ENCODE results near the gene SF3B2.

The SF3B2 gene

DNA sequence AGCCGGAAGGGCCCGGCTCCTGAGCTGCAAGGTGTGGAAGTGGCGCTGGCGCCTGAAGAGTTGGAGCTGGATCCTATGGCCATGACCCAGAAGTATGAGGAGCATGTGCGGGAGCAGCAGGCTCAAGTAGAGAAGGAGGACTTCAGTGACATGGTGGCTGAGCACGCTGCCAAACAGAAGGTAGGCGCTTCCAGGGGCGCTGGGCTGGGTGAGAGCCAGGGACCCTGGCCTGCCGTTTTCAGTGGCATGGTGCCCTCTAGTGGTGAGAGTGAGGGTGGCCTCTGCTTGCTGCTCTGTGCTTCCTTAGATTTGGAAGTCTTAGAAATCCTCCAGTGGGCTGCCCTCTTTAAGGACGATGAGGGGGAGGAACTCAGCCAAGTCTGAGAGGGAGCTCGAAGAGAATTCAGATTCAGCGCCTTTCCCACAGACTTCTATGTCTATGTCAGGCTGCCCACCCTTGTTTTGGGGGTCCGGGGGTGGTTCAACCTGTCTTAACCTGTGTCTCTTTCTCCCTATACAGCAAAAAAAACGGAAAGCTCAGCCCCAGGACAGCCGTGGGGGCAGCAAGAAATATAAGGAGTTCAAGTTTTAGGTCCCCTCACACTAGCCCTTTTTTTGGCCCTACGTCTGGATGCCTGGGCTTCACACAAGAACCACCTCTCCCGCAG lies 16.1 kb downstream of the SF3B2 start:
- Histone ChIP-seq H3K4me1 (peaks cover 6% of the 10 kb centered on the region), H3K27ac (peak overlapping the region; percentile 75), H3K36me3 (ENCODE audit: control insufficient read depth, insufficient read depth, low read length) (no peaks in the 10 kb centered on the region)

DNA sequence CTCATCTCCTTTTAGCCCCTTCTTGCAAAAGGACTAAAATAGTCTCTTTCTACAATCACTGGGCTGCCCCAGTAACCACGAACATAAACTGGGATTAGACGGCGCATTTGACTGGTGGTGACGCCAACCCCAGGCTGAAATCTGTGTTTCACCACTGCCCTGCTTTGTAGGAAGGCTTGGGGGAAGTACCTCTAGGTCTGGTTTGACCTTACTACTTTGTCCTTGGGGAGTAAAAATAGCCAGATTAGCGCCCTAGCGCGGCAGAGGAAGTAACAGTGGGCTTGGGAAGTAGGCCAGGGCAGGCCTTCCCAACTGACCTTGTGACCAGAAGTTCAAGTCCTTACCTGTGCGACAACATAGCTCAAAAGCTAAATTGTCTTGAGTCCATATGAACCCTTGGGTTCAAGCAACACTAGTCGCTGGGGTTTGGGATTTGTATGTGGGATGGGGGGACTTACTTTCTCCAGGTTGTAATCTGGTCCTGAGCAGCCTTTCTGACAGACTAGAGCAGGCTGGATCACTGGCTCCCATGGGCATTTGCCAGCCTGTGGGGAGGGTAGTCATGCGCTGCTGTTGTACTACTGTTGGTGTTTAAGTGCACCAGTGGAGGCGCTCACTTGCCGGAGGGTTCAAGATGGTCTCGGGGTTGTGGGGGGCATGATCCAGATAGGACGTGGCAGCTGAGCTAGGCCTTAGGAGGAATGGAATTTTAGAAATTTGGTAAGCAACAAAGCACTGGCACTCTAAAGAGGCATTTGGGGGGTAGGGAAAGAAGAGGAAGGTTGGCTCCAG lies 17.0 kb downstream of the SF3B2 start:
- no peaks in the 10 kb centered on the region for H3K79me2 ChIP-seq
- H3K4me1 ChIP-seq: peaks cover 6% of the 10 kb centered on the region
- H3K36me3 ChIP-seq (ENCODE audit: control insufficient read depth, insufficient read depth, low read length): no peaks in the 10 kb centered on the region
- no peak overlapping the region for H3K9ac ChIP-seq
- no peaks in the 10 kb centered on the region for H3K27me3 ChIP-seq (ENCODE audit: control insufficient read depth, insufficient read depth, low read length)
- peak overlapping the region; percentile 66 for H2AFZ ChIP-seq
- H3K4me3 ChIP-seq (ENCODE audit: low read depth, low read length): peak overlapping the region; percentile 47
- TF ChIP-seq, protein P1, sequence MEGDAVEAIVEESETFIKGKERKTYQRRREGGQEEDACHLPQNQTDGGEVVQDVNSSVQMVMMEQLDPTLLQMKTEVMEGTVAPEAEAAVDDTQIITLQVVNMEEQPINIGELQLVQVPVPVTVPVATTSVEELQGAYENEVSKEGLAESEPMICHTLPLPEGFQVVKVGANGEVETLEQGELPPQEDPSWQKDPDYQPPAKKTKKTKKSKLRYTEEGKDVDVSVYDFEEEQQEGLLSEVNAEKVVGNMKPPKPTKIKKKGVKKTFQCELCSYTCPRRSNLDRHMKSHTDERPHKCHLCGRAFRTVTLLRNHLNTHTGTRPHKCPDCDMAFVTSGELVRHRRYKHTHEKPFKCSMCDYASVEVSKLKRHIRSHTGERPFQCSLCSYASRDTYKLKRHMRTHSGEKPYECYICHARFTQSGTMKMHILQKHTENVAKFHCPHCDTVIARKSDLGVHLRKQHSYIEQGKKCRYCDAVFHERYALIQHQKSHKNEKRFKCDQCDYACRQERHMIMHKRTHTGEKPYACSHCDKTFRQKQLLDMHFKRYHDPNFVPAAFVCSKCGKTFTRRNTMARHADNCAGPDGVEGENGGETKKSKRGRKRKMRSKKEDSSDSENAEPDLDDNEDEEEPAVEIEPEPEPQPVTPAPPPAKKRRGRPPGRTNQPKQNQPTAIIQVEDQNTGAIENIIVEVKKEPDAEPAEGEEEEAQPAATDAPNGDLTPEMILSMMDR (IDR thresholded peaks at IDR 0.05): no peak
- no peaks in the 10 kb centered on the region for H3K9me3 ChIP-seq (ENCODE audit: control insufficient read depth, low read length)
- peak overlapping the region; percentile 75 for H3K27ac ChIP-seq
- H3K4me2 ChIP-seq (ENCODE audit: low read length): peak overlapping the region; percentile 62

More for the DNA sequence above, 16.1 kb downstream of the SF3B2 start:
- H3K9me3 ChIP-seq (ENCODE audit: control insufficient read depth, low read length): no peaks in the 10 kb centered on the region
- no peaks in the 10 kb centered on the region for H3K27me3 ChIP-seq (ENCODE audit: control insufficient read depth, insufficient read depth, low read length)
- no peak overlapping the region for H2AFZ ChIP-seq
- H3K79me2 ChIP-seq: no peaks in the 10 kb centered on the region
- no peak overlapping the region for H3K4me2 ChIP-seq (ENCODE audit: low read length)
- TF ChIP-seq, protein P1 (IDR thresholded peaks at IDR 0.05): peak; percentile 79
- no peak overlapping the region for H3K4me3 ChIP-seq (ENCODE audit: low read depth, low read length)
- H3K9ac ChIP-seq: no peak overlapping the region

DNA sequence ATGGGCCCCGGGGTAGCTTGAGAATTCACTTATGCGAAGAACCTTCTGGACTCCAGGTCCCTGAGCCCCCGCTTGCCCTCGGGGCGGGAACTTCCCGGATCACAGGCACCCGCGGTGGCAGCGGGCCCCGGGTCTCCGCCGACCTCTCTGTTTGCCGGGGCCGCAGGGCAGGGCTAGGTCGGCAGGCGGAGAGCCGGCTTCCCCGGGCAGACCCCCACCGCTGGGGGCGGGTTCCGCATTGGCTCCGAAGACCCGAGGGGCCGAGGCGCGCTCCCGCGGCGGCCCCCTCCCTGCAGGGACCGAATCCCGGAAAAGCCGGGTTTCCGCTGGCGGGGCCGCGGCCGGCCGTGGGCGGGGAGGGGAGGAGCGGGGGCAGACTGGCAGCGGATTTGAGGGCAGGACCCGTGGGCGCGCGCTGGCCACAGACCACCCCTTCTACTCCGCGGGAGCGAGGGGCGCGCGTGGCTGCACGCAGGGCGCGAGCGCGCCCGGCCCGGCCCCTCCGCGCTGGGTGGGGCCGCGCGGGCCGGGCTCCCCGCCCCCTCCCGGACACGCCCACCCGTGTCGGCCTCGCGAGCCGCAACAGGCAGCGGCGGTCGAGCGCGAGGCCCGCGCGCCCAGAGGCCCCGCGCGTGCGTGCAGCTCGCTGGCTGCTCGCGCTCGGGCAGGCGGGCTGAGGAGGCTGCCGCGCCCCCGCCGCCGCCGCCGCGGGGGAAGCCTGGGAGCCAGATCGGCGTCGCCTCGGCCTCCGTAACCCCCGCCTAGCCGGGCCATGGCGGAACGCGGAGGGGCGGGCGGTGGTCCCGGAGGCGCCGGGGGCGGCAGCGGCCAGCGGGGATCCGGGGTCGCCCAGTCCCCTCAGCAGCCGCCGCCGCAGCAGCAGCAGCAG lies 17.8 kb downstream of the SF3B2 start, which contains the start of gene PACS1:
Gene PACS1, plus strand, starts transcription at position 558 of the 889 bp plus-strand sequence. Its CDS starts 215 bp downstream, at position 773.
- Histone ChIP-seq H2AFZ (peak within 1 kb of the TSS; percentile 74), H3K27me3 (ENCODE audit: control insufficient read depth, insufficient read depth, low read length) (no peaks in the 10 kb centered on the region), H3K27ac (peak within 1 kb of the TSS; percentile 75), H3K4me1 (peaks cover 6% of the 10 kb centered on the region), H3K79me2 (no peaks in the 10 kb centered on the region), H3K9ac (peak within 1 kb of the TSS; percentile 53), H3K9me3 (ENCODE audit: control insufficient read depth, low read length) (no peaks in the 10 kb centered on the region), H3K4me2 (ENCODE audit: low read length) (peak within 1 kb of the TSS; percentile 62), H3K4me3 (ENCODE audit: low read depth, low read length) (peak within 1 kb of the TSS; percentile 51), H3K36me3 (ENCODE audit: control insufficient read depth, insufficient read depth, low read length) (no peaks in the 10 kb centered on the region)
- TF ChIP-seq, protein P1 (IDR thresholded peaks at IDR 0.05): no peak

DNA sequence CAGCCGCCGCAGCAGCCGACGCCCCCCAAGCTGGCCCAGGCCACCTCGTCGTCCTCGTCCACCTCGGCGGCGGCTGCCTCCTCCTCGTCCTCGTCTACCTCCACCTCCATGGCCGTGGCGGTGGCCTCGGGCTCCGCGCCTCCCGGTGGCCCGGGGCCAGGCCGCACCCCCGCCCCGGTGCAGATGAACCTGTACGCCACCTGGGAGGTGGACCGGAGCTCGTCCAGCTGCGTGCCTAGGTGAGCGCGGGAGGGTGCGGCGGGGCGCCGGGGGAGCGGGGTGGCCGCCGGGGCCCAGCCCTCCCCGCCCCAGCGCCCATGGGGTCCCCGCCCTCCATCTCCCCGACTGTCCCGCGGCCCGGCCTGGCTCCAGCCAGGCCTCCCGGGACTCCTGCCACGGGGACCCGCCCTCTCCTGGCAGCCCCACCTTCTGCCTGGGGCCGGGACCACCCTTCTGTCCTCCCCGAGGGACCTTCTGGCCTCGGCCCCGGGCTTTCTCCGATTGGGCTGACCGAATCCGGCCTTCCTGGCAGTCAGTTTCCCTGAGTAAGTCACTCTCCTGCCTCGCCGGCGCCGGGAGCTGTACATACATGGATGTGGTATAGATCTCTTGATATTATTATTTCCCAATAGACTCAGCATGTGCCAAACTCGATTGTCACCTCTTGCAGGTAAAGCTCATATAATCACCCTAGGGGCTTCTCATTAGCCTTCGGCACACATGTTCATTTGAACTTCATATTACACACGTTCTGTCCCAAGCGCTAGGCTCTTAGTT lies 18.6 kb downstream of the SF3B2 start:
- TF ChIP-seq, protein P1 (IDR thresholded peaks at IDR 0.05): no peak
- peak overlapping the region; percentile 74 for H2AFZ ChIP-seq
- peak overlapping the region; percentile 51 for H3K4me3 ChIP-seq (ENCODE audit: low read depth, low read length)
- no peaks in the 10 kb centered on the region for H3K36me3 ChIP-seq (ENCODE audit: control insufficient read depth, insufficient read depth, low read length)
- peaks cover 6% of the 10 kb centered on the region for H3K4me1 ChIP-seq
- H3K27me3 ChIP-seq (ENCODE audit: control insufficient read depth, insufficient read depth, low read length): no peaks in the 10 kb centered on the region
- H3K79me2 ChIP-seq: no peaks in the 10 kb centered on the region
- peak overlapping the region; percentile 41 for H3K4me2 ChIP-seq (ENCODE audit: low read length)
- H3K9ac ChIP-seq: peak overlapping the region; percentile 53
- H3K27ac ChIP-seq: peak overlapping the region; percentile 66
- H3K9me3 ChIP-seq (ENCODE audit: control insufficient read depth, low read length): no peaks in the 10 kb centered on the region
